Measurements from ENCODE around the gene DGKG.
A peak's percentile ranks its signal among the peaks of the same experiment; 100 is the strongest.

DGKG gene

DNA sequence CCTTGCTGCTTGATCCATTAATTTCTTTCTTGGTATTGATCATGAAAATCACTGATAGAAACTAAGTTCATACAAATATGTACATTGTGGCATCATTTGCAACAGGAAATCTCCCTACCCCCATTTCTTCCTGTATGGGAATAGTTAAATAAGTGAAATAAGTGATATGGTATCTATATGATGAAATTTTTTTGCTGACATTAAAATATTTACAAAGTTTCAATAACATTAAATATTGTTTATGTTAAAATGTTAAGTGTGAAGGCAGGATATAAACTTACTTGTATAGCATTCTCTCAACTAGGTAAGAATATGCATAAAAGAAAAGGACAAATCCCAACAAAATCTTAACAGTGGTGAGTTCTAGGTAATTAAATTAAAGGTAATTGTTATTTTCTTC, 193.1 kb downstream of the DGKG start:
- no peak for DNase-seq
- intact Hi-C loops (cut with DNase I), result no loop called here

DNA sequence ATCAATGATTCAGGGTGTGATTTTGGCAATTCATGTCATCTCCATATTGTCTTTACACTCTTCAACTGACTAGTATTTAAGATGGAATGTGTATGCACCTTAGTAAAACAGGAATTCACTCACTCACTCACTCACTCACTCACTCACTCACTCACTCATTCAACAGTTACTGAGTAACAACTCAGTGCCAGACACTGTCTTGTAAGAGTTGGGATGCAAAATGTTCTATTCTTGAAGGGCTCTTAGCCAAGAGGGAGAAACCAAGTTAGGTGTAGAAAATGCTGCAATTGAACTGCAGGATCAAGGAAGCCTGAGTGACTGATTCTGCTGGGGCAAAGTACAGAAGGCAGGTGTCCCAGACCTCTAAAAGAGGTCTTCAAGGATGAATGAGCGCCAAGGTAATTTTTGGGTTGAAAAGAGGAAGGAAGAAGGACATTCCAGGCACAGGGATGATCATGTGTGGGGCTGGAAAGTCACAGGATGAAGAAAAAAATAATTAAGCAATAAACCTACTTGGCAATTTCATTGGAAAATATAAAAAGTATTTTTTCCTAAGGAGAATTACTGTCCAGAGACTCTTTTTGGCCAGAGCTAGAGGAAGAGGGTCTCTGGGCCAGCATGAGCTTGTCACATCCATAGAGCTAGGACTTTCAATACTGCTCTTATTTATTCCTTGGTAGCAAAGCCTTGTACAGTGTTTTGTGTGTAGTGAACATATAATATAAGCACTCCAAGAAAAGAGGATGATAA, 194.2 kb downstream of the DGKG start:
- intact Hi-C loops (cut with DNase I), result no loop called here
- peak in 1 of 42 donors; percentile 32 for DNase-seq

DNA sequence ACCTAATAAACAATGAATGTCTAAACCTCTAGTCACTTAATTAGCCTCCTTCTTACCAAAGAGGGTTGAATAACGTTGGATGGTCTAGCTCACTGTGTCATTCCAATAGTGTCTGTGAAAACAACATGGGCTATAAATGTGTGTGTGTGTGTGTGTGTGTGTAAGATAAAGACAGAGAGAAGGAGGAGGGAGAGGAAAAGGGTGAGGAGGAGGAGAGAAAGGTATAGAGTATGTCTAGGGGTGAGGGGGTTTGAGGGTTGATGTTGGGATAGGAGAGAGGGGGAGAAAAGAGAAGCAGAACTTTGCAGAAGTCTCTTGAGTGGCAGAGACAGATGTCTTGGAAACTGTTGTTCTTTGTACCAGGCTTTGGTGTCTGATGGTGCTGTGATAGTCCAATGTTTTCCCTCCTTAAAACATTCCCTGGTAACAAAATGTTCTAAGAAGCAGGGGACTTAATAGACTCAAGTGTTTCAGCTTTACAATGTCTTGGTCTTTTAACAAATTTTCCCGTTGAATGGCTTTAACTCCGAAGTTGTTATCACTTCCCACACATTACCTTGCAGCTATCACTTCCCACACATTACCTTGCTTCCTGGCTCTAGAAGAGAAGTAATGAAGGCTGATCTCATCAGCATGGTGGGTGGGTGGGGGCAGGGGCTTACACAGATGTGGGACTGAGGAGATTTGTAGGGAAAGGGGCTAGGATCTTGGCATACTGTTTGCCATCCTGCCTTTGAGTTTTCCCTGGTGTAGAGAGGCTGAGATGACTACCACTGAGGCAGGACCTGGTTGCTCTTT, 195.3 kb downstream of the DGKG start:
- intact Hi-C loops (cut with DNase I), result no loop called here
- DNase-seq, result peak in 11 of 42 donors; percentile 12 to 66 (median 28)

DNA sequence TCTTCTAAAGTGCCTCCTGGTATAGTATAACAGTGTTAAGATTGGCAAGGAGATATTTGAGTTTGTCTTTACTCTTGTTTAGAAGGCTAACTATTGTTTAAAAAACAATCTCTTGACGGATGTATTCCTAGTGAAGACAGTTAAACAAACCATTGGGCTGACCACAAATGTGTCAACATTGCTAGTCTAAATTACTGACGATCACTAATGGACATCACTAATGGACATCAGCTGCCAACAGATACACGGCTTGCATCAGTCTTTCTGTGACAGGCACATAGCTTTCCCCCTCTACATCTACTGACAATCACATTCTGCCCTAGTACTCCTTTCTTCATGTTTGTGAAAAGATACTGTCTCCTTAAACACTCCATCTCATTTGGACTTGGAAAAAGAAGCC, 196.0 kb downstream of the DGKG start:
- intact Hi-C loops (cut with DNase I), result no loop called here
- DNase-seq, result peak in 1 of 42 donors; percentile 4

DNA sequence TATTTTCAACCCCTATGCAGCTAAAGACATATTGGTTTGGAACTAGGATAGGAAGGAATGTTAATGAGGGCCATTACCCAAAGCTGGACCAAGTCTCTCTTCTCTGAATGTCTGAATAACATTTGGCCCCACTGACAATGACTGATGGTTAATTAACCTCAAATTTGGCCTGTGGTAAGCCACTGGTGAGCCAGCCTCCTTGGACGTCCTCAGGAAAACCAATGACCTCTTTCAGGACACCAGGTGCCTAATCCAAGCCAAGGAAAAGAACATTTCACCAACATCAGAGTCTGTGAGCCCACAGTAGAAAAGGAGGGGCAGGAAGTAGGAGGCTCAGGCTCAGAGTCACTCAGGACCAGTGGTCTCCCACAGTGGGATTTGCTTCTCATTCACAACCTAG, 196.7 kb downstream of the DGKG start:
- DNase-seq, result peak in 1 of 42 donors; percentile 36
- intact Hi-C loops (cut with DNase I), result no loop called here

DNA sequence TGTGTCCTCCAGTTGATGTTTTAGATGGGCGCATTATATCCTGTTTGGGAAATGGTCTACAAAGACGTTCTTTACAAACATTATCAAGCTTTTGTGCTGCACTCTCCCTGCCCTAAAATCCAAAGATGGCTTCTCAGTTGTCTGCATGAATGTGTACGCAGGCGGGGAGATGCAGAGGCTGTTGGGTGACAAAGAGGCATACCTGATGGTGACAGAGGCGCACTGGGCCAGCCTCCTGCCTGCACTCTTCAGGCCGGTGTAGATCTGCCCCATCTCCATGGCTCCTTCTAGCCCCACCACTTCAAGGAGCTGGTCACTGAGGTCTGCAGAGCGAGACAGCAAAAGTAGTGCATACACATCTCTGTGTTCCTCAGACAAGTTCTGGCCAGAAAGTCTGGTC, 197.3 kb downstream of the DGKG start:
- DNase-seq, result peak in 1 of 42 donors; percentile 31
- intact Hi-C loops (cut with DNase I), result no loop called here

- intact Hi-C loops (cut with DNase I), result no loop called here
- peak in 5 of 42 donors; percentile 23 to 52 (median 35) for DNase-seq
Measured at GRCh38 chr3:186162221-186162620, 199.8 kb downstream of the DGKG start.

- peak in 1 of 42 donors; percentile 10 for DNase-seq
- intact Hi-C loops (cut with DNase I), result no loop called here
Measured at GRCh38 chr3:186160691-186161243, 201.3 kb downstream of the DGKG start.

- intact Hi-C loops (cut with DNase I), result no loop called here
- DNase-seq, result no peak
Measured at GRCh38 chr3:186154641-186155040, 207.4 kb downstream of the DGKG start.

- intact Hi-C loops (cut with DNase I), result no loop called here
- no peak for DNase-seq
Measured at GRCh38 chr3:186152889-186153292, 209.1 kb downstream of the DGKG start.

- DNase-seq, result no peak
- intact Hi-C loops (cut with DNase I), result no loop called here
Measured at GRCh38 chr3:186152361-186152798, 209.7 kb downstream of the DGKG start.

DNA sequence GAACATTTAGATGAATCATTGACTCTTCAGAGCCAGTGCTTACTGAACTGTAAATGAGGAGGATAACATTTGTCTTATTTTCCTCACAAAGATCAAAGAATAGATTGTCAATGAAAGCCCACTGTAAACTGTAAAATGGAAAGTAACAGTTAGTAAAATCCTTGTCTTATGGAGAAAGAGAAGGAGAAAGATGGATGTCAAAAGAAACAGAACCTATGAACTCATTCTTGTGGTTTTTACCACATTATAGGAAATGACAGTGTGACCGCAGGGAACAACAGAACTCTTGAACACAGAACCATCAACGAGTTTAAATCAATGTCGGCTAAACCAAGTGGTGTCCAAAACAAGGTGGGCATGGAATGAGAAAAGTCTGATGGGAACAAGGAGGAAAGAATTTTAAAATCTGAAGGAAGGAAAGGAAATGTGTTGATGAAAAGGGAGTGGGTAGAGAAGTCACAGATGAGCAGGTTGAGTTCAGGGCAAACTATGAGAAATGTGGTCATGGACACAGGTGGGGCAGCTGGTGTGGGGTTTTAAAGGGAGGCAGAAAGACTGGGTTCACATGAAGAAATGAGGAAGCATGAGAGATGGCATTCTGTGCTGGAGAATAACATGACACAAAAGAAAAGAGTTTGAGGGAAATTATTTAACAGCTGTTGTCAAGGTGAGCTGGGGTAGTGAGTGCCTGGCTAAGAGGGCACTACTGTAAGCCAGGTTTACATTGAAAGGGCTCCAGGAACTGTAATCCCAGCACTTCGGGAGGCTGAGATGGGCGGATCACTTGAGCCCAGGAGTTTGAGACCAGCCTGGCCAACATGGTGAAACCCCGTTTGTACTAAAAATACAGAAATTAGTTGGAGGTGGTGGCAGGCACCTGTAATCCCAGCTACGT, 210.7 kb downstream of the DGKG start:
- DNase-seq, result no peak
- intact Hi-C loops (cut with DNase I), result no loop called here

- intact Hi-C loops (cut with DNase I), result no loop called here
- DNase-seq, result peak in 1 of 42 donors; percentile 38
Measured at GRCh38 chr3:186150041-186150830, 211.8 kb downstream of the DGKG start.

DNA sequence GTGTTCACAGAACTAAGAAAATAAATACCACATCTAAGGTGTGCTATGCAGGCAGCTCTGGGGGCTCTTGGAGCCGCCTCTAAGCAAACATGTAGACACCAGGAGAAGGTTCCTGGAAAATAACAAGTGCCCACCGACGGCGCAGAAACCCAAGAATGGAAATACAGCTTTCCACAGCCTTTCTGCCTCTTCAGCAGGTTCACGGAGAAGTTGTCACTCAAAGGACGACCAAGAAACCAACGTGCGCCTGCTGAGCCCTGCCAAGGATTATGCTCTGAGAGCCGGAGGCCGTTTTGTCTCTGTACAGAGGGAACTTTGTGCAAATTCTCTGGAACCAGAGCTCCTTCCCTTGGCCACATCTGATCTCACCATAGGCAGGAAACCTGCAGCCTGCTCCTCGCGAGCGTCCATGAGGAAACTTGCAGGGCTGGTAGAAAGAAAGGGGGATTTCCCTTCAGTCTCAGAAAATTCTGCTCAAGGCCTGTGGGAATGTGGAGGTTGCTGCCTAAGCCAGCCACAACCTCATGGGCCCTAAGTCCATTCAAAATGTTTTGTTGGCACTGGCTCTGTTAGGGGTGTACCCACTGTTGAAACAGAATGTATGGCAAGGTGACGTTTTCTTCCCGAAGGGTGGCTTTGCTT, 212.6 kb downstream of the DGKG start:
- peak in 1 of 42 donors; percentile 14 for DNase-seq
- intact Hi-C loops (cut with DNase I), result no loop called here

GRCh38 chr3:186144257-186144656, 217.8 kb downstream of the DGKG start:
- intact Hi-C loops (cut with DNase I), result no loop called here
- peak in 1 of 42 donors; percentile 0 for DNase-seq

DNA sequence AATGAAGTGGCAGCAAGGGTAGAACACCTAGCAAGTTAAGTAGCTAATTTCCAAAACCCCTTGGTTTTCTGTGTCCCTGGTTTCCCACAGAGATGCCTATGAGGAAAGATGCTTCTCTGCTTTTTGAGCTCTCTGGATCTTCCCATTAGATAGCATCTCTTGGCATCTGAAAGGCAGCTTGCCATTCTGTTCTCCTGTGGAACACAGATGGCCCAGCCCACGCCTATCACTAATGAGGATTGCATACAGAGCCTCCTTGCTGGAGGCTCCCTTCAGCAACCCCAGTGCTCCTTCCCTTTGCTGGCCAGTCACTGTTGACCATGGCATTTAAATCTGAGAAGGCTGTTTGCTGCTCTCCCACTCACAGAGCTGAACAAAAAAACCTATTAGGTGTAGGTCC, 218.8 kb downstream of the DGKG start:
- intact Hi-C loops (cut with DNase I), result no loop called here
- no peak for DNase-seq

GRCh38 chr3:186142393-186142932, 219.6 kb downstream of the DGKG start:
- no peak for DNase-seq
- intact Hi-C loops (cut with DNase I), result no loop called here

GRCh38 chr3:186141790-186142189, 220.2 kb downstream of the DGKG start:
- intact Hi-C loops (cut with DNase I), result no loop called here
- peak in 1 of 42 donors; percentile 20 for DNase-seq
